ENCODE results near the gene GNG12.
A peak's percentile ranks its signal among the peaks of the same experiment; 100 is the strongest.
"Not testable (repeated sequence)": the region's sequence is repeated elsewhere in the genome, so short reads cannot be mapped to it uniquely, and the experiment has no call there.

Gene GNG12

GRCh38 chr1:67749263-67749843 lies 83.9 kb downstream of the GNG12 start:
- DNase-seq, result no peak

- peak; percentile 29 for DNase-seq
Measured at GRCh38 chr1:67748630-67749029, 84.6 kb downstream of the GNG12 start.

GRCh38 chr1:67747671-67748546 lies 85.4 kb downstream of the GNG12 start:
- no peak for DNase-seq

- DNase-seq, result no peak
Measured at GRCh38 chr1:67745875-67746698, 87.2 kb downstream of the GNG12 start.

GRCh38 chr1:67743072-67743725 lies 90.1 kb downstream of the GNG12 start:
- DNase-seq, result no peak

- DNase-seq, result no peak
Measured at GRCh38 chr1:67741736-67742135, 91.5 kb downstream of the GNG12 start.

- DNase-seq, result no peak
Measured at GRCh38 chr1:67741121-67741520, 92.1 kb downstream of the GNG12 start.

- DNase-seq, result no peak
Measured at GRCh38 chr1:67740543-67740942, 92.7 kb downstream of the GNG12 start.

- no peak for DNase-seq
Measured at GRCh38 chr1:67739361-67739760, 93.9 kb downstream of the GNG12 start.

- DNase-seq, result no peak
Measured at GRCh38 chr1:67738401-67738800, 94.9 kb downstream of the GNG12 start.

GRCh38 chr1:67737875-67738274 lies 95.4 kb downstream of the GNG12 start:
- no peak for DNase-seq

GRCh38 chr1:67736750-67737149 lies 96.5 kb downstream of the GNG12 start:
- no peak for DNase-seq

- DNase-seq, result peak; percentile 38
Measured at GRCh38 chr1:67735806-67736627, 97.2 kb downstream of the GNG12 start.

- no peak for DNase-seq
Measured at GRCh38 chr1:67735206-67735605, 98.1 kb downstream of the GNG12 start.

- DNase-seq, result no peak
Measured at GRCh38 chr1:67734323-67734690, 99.0 kb downstream of the GNG12 start.

GRCh38 chr1:67733681-67734322 lies 99.5 kb downstream of the GNG12 start:
- no peak for DNase-seq

- DNase-seq, result no peak
Measured at GRCh38 chr1:67732750-67733151, 100.5 kb downstream of the GNG12 start.

- DNase-seq, result no peak
Measured at GRCh38 chr1:67731322-67731721, 101.9 kb downstream of the GNG12 start.

GRCh38 chr1:67730312-67730711 lies 103.0 kb downstream of the GNG12 start:
- DNase-seq, result not testable (repeated sequence)

- DNase-seq, result no peak
Measured at GRCh38 chr1:67729872-67730271, 103.4 kb downstream of the GNG12 start.

GRCh38 chr1:67726224-67726623 lies 107.0 kb downstream of the GNG12 start:
- no peak for DNase-seq

Data from NCI-H510A treated with DMSO at 0.1 percent for 48 hours (cell line).